GM12878 (cell line): Measurements from ENCODE around the gene GSKIP. TPM values are rescaled to one million over a fixed set of nuclear protein-coding genes. Genes with fewer than 3 reads are reported as not detected.

ENCODE experiments used
- ATAC-seq: fragments of 200-7000 bp; cut with Tn5 transposase; 3 replicates; pipeline ENCODE4 v1.9.1; 2020; ENCODE audit warnings: mild to moderate bottlenecking, moderate library complexity
- BruUV-seq: library from RNA; stranded (reverse); fragments of 400-500 nt; replicated peaks from 2 replicates; lab custom pipeline; 2021; lab: Mats Ljungman, UMichigan
- CTCF ChIA-PET: fragments of 300-600 bp; sonication (Branson Sonifier 250); formaldehyde crosslinking; extraction: SDS; loops from one replicate; lab custom pipeline; 2021; ENCODE audit warnings: inconsistent platforms; lab: Yijun Ruan, JAX
- POLR2A ChIA-PET: fragments of 350-600 bp; formaldehyde crosslinking; extraction: SDS; loops from one replicate; lab custom pipeline; 2021; ENCODE audit warnings: inconsistent platforms; lab: Charles Lee
- RAD21 ChIA-PET: fragments of 300-600 bp; sonication (Branson Sonifier 250); formaldehyde crosslinking; loops from one replicate; lab custom pipeline; 2023; ENCODE audit warnings: antibody characterized with exemption; ENCODE audit not compliant: unreplicated experiment; lab: Charles Lee
- SMC1A ChIA-PET: fragments of 300-600 bp; sonication (Branson Sonifier 250); formaldehyde crosslinking; loops from one replicate; lab custom pipeline; 2023; ENCODE audit not compliant: unreplicated experiment, uncharacterized antibody; lab: Charles Lee
- DNase-seq: peaks from one replicate; pipeline ENCODE4 v3.0.0-alpha.2; 2011; ENCODE audit warnings: low read depth, low spot score
- FAIRE-seq: peaks from 3 replicates; lab custom pipeline; 2011; peaks lifted over from hg19 to GRCh38; lab: Jason Lieb, UNC
- H2AFZ ChIP-seq: 2 replicates; pipeline ENCODE4 v1.6.0; 2011; ENCODE audit warnings: low read depth, low read length, control low read depth; ENCODE audit not compliant: control insufficient read depth
- H3K27ac ChIP-seq: 2 replicates; pipeline ENCODE4 v1.5.1; 2011; ENCODE audit warnings: control low read depth; ENCODE audit not compliant: control insufficient read depth, insufficient read depth
- H3K27me3 ChIP-seq, 2 experiments: replicated peaks in 1 of 2; 2 replicates each; pipeline versions ENCODE4 v1.6.0 to v1.6.1; 2011; ENCODE audit warnings: low read length in 1 of 2; ENCODE audit not compliant: control insufficient read depth in 2 of 2, insufficient read depth in 2 of 2
- H3K36me3 ChIP-seq, 2 experiments: 2 replicates each; pipeline ENCODE4 v1.5.1; 2011; ENCODE audit warnings: low read length in 1 of 2; ENCODE audit not compliant: control insufficient read depth in 2 of 2, insufficient read depth in 2 of 2
- H3K4me1 ChIP-seq: 2 replicates; pipeline ENCODE4 v1.6.1; 2011; ENCODE audit warnings: mild to moderate bottlenecking, low read length, moderate library complexity, mixed read lengths; ENCODE audit not compliant: control insufficient read depth, insufficient read depth
- H3K4me2 ChIP-seq: 2 replicates; pipeline ENCODE4 v1.6.0; 2011; ENCODE audit warnings: control low read depth; ENCODE audit not compliant: control insufficient read depth, insufficient read depth
- H3K4me3 ChIP-seq: fragments of 200-600 bp; sonication (generic); 2 replicates; pipeline ENCODE4 v1.5.1; 2016
- H3K79me2 ChIP-seq: 2 replicates; pipeline ENCODE4 v1.6.0; 2011; ENCODE audit warnings: low read length; ENCODE audit not compliant: control insufficient read depth, insufficient read depth
- H3K9ac ChIP-seq: 2 replicates; pipeline ENCODE4 v1.8.0; 2011; ENCODE audit warnings: low read length, control low read depth, mixed read lengths; ENCODE audit not compliant: control insufficient read depth, insufficient read depth
- H3K9me3 ChIP-seq: replicated peaks from 3 replicates; pipeline ENCODE4 v1.5.1; 2011; ENCODE audit warnings: mild to moderate bottlenecking, low read length; ENCODE audit not compliant: control insufficient read depth, insufficient read depth
- H4K20me1 ChIP-seq: 2 replicates; pipeline ENCODE4 v1.6.0; 2011; ENCODE audit not compliant: control insufficient read depth, insufficient read depth
- CEBPB ChIP-seq, 2 experiments: fragments of 150-350 bp in 1 of 2; IDR thresholded peaks; 2 replicates each; pipeline ENCODE4 v1.6.1; 2012 to 2014; ENCODE audit warnings: low read depth in 2 of 2, low read length in 2 of 2, borderline replicate concordance in 1 of 2, inconsistent platforms in 1 of 2
- JUNB ChIP-seq: IDR thresholded peaks from 2 replicates; pipeline ENCODE4 v1.6.1; 2016; ENCODE audit warnings: antibody characterized with exemption, mild to moderate bottlenecking
- LARP7 ChIP-seq: fragments of 450-650 bp; IDR thresholded peaks from 2 replicates; pipeline ENCODE4 v1.6.1; 2017; ENCODE audit warnings: mild to moderate bottlenecking
- MXI1 ChIP-seq: fragments of 150-350 bp; IDR thresholded peaks from 2 replicates; pipeline ENCODE4 v1.6.1; 2011; ENCODE audit warnings: low read depth, mild to moderate bottlenecking, inconsistent platforms, low read length, improper control_type of control experiment
- PML ChIP-seq: IDR thresholded peaks from 2 replicates; pipeline ENCODE4 v1.6.1; 2012; ENCODE audit warnings: low read length, inconsistent platforms
- RAD51 ChIP-seq: fragments of 450-650 bp; IDR thresholded peaks from 2 replicates; pipeline ENCODE4 v1.6.1; 2016; ENCODE audit warnings: moderate library complexity, mild to moderate bottlenecking, inconsistent platforms
- SMAD5 ChIP-seq: IDR thresholded peaks from 2 replicates; pipeline ENCODE4 v1.6.1; 2016; ENCODE audit warnings: antibody characterized with exemption, low read depth
- TAF1 ChIP-seq: IDR thresholded peaks from 2 replicates; pipeline ENCODE4 v1.6.1; 2011; ENCODE audit warnings: mild to moderate bottlenecking, low read depth, low read length, borderline replicate concordance
- YY1 ChIP-seq: IDR thresholded peaks from 2 replicates; pipeline ENCODE4 v1.6.1; 2011; ENCODE audit warnings: low read depth, mild to moderate bottlenecking, low read length
- WGBS: methylation state at CpG from one replicate; pipeline ENCODE4 v1.1.6; 2016; ENCODE audit warnings: low lambda C conversion rate; ENCODE audit not compliant: insufficient replicate concordance, insufficient coverage; ENCODE audit errors: missing lambda C conversion rate; 5-methylcytosine and 5-hydroxymethylcytosine counted together
- in situ Hi-C: fragments of 300-500 bp; cut with MboI; formaldehyde crosslinking; loops from 9 replicates; pipeline ENCODE4 v1.14.3; 2018; ENCODE audit warnings: mixed read lengths
- intact Hi-C: fragments of 100-400 bp; cut with micrococcal nuclease; formaldehyde crosslinking; loops from one replicate; pipeline ENCODE4 v1.14.2; 2022; ENCODE audit not compliant: unreplicated experiment
- polyA plus RNA-seq, 11 experiments: library from polyadenylated mRNA; depleted of rRNA in 4 of 11; unstranded in 6 of 11; stranded (reverse) in 5 of 11; fragments of >200 nt; fragmentation: Nextera tagmentation in 4 of 11; fragmentation: Illumina TruSeq in 1 of 11; extraction: Ambion mirVana in 4 of 11; extraction: Trizol in 1 of 11; gene quantifications; 1 replicate in 1 of 11; 2 replicates in 10 of 11; pipeline versions ENCODE4 v1.2.1 to v1.2.3, GENCODE V29; 2011 to 2016; ENCODE audit warnings: inconsistent platforms in 2 of 11, missing spikeins in 2 of 11, low read depth in 1 of 11
- total RNA-seq, 4 experiments: library from RNA; depleted of rRNA in 3 of 4; stranded (reverse); fragments of >200 nt in 3 of 4; fragmentation: Illumina TruSeq in 1 of 4; extraction: Trizol in 1 of 4; gene quantifications; 2 replicates each; pipeline versions ENCODE4 v1.2.1 to v1.2.3, GENCODE V29; 2013 to 2021
- TF ChIP-seq, protein P1 (sequence below): fragments of 450-650 bp; formaldehyde crosslinking; IDR thresholded peaks from 2 replicates; pipeline ENCODE4 v1.4.0; 2020; ENCODE audit warnings: mild to moderate bottlenecking, moderate library complexity
- TF ChIP-seq, protein P2 (sequence below): IDR thresholded peaks from 2 replicates; pipeline ENCODE4 v1.6.1; 2012; ENCODE audit warnings: low read depth, low read length, improper control_type of control experiment
- TF ChIP-seq, protein P3 (sequence below): IDR thresholded peaks from 2 replicates; pipeline ENCODE4 v1.6.1; 2011; ENCODE audit warnings: low read depth, mild to moderate bottlenecking, low read length, moderate library complexity, borderline replicate concordance; ENCODE audit errors: extremely low read depth
- TF ChIP-seq, protein P4 (sequence below): fragments of 450-650 bp; IDR thresholded peaks from 2 replicates; pipeline ENCODE4 v1.6.1; 2017; ENCODE audit warnings: low read depth, mild to moderate bottlenecking, moderate library complexity
- TF ChIP-seq, protein P5 (sequence below): fragments of 450-650 bp; formaldehyde crosslinking; IDR thresholded peaks from 2 replicates; pipeline ENCODE4 v1.5.0; 2022; ENCODE audit warnings: mild to moderate bottlenecking, missing genetic modification characterization

GSKIP gene
- total and polyA plus RNA-seq, 10 of the 15 experiments (the other 5 are each of a cell fraction or from before 2014, with no cell fraction given): 15.4 to 75.2 (median 26.1) TPM

DNA sequence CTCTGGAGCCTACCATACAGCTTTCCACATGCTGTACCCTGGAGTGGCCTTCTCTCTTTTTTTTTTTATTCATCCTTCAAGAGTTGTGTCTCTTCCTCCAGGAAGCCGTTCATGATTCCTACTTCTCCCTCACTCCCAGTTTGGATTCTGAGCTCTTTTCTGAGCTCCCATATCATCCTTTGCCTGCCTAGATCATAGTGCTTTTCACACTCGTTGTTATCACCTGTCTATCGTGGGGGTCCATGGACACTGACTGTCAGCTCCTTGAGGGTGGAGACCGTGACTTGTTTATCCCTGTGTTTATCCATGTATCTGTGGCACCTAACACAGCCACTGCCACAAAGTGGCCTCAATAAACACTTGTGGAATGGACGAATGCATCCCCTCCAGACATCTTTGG is 35.6 kb downstream of the GSKIP start (continued):
- TF ChIP-seq, protein P1, sequence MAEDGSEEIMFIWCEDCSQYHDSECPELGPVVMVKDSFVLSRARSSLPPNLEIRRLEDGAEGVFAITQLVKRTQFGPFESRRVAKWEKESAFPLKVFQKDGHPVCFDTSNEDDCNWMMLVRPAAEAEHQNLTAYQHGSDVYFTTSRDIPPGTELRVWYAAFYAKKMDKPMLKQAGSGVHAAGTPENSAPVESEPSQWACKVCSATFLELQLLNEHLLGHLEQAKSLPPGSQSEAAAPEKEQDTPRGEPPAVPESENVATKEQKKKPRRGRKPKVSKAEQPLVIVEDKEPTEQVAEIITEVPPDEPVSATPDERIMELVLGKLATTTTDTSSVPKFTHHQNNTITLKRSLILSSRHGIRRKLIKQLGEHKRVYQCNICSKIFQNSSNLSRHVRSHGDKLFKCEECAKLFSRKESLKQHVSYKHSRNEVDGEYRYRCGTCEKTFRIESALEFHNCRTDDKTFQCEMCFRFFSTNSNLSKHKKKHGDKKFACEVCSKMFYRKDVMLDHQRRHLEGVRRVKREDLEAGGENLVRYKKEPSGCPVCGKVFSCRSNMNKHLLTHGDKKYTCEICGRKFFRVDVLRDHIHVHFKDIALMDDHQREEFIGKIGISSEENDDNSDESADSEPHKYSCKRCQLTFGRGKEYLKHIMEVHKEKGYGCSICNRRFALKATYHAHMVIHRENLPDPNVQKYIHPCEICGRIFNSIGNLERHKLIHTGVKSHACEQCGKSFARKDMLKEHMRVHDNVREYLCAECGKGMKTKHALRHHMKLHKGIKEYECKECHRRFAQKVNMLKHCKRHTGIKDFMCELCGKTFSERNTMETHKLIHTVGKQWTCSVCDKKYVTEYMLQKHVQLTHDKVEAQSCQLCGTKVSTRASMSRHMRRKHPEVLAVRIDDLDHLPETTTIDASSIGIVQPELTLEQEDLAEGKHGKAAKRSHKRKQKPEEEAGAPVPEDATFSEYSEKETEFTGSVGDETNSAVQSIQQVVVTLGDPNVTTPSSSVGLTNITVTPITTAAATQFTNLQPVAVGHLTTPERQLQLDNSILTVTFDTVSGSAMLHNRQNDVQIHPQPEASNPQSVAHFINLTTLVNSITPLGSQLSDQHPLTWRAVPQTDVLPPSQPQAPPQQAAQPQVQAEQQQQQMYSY: no peak
- no peak for TF ChIP-seq MXI1
- TF ChIP-seq, protein P2, sequence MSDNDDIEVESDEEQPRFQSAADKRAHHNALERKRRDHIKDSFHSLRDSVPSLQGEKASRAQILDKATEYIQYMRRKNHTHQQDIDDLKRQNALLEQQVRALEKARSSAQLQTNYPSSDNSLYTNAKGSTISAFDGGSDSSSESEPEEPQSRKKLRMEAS: no peak
- TF ChIP-seq JUNB: no peak
- no peak for TF ChIP-seq TAF1
- TF ChIP-seq LARP7: no peak

DNA sequence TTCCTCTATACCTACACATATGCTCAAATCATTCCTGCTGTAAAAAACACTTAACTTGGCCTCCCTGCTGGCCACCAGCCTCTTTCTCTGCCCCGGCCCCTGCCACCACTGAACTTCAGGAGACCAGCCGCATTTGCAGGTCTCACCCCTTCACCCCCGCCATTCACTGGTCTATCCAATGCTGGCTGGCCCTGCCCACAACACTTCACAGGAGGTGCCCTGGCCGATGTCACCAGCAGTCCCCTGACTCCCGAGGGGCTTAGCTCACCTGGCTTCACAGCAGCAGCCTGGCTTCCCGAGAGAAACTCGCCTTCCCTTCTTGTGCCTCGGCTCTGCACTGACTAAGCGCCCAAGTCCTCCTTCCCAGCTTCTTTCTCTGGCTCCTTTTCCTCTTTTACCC is 36.1 kb downstream of the GSKIP start:
- no peak for ATAC-seq
- Histone ChIP-seq H4K20me1 (no peaks in the 10 kb centered on the region), H3K36me3 (no peaks in the 10 kb centered on the region), H2AFZ (no peak overlapping the region), H3K9me3 (no peaks in the 10 kb centered on the region), H3K4me3 (no peak overlapping the region), H3K27me3 (no peaks in the 10 kb centered on the region; a peak in 1 of 4 replicates), H3K79me2 (no peaks in the 10 kb centered on the region), H3K4me2 (no peak overlapping the region), H3K4me1 (no peaks in the 10 kb centered on the region), H3K27ac (no peak overlapping the region), H3K9ac (no peak overlapping the region)
- DNase-seq: no peak
- 50% methylated on average over 9 of the region's 9 CpGs for WGBS
- intact Hi-C loops: no loop called here
- CTCF ChIA-PET: interaction anchor here (1.0 kb wide), 1 partner anchor 349 kb away, joined by 3 read pairs; no protein-coding TSS in a partner anchor
- no peak for FAIRE-seq
- no TSS peak for BruUV-seq
- RAD21 ChIA-PET: no interaction called here
- SMC1A ChIA-PET: interaction anchor here (0.9 kb wide), 1 partner anchor 9 kb away, joined by 3 read pairs; no protein-coding TSS in a partner anchor
- in situ Hi-C loops: no loop called here
- POLR2A ChIA-PET: interaction anchor here (0.6 kb wide), 1 partner anchor 16 kb away, joined by 3 read pairs; no protein-coding TSS in a partner anchor
- TF ChIP-seq, protein P3, sequence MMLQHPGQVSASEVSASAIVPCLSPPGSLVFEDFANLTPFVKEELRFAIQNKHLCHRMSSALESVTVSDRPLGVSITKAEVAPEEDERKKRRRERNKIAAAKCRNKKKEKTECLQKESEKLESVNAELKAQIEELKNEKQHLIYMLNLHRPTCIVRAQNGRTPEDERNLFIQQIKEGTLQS: no peak
- TF ChIP-seq RAD51 (no peak), PML (no peak), SMAD5 (no peak), YY1 (no peak), CEBPB (IDR thresholded peaks at IDR 0.05; ENCODE audit: borderline replicate concordance in 1 of 2, low read depth in 2 of 2, low read length in 2 of 2) (no peak)
- TF ChIP-seq, protein P4, sequence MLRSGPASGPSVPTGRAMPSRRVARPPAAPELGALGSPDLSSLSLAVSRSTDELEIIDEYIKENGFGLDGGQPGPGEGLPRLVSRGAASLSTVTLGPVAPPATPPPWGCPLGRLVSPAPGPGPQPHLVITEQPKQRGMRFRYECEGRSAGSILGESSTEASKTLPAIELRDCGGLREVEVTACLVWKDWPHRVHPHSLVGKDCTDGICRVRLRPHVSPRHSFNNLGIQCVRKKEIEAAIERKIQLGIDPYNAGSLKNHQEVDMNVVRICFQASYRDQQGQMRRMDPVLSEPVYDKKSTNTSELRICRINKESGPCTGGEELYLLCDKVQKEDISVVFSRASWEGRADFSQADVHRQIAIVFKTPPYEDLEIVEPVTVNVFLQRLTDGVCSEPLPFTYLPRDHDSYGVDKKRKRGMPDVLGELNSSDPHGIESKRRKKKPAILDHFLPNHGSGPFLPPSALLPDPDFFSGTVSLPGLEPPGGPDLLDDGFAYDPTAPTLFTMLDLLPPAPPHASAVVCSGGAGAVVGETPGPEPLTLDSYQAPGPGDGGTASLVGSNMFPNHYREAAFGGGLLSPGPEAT: no peak
- TF ChIP-seq, protein P5, sequence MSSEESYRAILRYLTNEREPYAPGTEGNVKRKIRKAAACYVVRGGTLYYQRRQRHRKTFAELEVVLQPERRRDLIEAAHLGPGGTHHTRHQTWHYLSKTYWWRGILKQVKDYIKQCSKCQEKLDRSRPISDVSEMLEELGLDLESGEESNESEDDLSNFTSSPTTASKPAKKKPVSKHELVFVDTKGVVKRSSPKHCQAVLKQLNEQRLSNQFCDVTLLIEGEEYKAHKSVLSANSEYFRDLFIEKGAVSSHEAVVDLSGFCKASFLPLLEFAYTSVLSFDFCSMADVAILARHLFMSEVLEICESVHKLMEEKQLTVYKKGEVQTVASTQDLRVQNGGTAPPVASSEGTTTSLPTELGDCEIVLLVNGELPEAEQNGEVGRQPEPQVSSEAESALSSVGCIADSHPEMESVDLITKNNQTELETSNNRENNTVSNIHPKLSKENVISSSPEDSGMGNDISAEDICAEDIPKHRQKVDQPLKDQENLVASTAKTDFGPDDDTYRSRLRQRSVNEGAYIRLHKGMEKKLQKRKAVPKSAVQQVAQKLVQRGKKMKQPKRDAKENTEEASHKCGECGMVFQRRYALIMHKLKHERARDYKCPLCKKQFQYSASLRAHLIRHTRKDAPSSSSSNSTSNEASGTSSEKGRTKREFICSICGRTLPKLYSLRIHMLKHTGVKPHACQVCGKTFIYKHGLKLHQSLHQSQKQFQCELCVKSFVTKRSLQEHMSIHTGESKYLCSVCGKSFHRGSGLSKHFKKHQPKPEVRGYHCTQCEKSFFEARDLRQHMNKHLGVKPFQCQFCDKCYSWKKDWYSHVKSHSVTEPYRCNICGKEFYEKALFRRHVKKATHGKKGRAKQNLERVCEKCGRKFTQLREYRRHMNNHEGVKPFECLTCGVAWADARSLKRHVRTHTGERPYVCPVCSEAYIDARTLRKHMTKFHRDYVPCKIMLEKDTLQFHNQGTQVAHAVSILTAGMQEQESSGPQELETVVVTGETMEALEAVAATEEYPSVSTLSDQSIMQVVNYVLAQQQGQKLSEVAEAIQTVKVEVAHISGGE (CRISPR knock-in tag): no peak
